H9 (cell line): ENCODE results near the gene DRGX. TPM values are rescaled to one million over a fixed set of nuclear protein-coding genes. Genes with fewer than 3 reads are reported as not detected.

Source experiments
- DNase-seq: peaks from one replicate; pipeline ENCODE4 v3.0.0-alpha.2; 2017
- H2AFZ ChIP-seq: one replicate; pipeline ENCODE4 v1.6.1; 2013; ENCODE audit warnings: mild to moderate bottlenecking, low read length, control low read depth, moderate library complexity
- H2AK5ac ChIP-seq: 2 replicates; pipeline ENCODE4 v1.6.1; 2013; ENCODE audit warnings: low read length, control low read depth, mixed read lengths; ENCODE audit not compliant: insufficient read length
- H2BK120ac ChIP-seq: one replicate; pipeline ENCODE4 v1.6.1; 2013; ENCODE audit warnings: low read depth, mild to moderate bottlenecking, low read length, control low read depth, inconsistent platforms; ENCODE audit not compliant: poor library complexity, severe bottlenecking
- H2BK12ac ChIP-seq: 2 replicates; pipeline ENCODE4 v1.6.1; 2013; ENCODE audit warnings: low read length, control low read depth, mixed read lengths, low read depth; ENCODE audit not compliant: insufficient read length
- H2BK15ac ChIP-seq: 2 replicates; pipeline ENCODE4 v1.6.1; 2013; ENCODE audit warnings: low read depth, low read length, control low read depth
- H2BK20ac ChIP-seq: one replicate; pipeline ENCODE4 v1.6.1; 2013; ENCODE audit warnings: low read depth, mild to moderate bottlenecking, low read length, control low read depth, inconsistent platforms; ENCODE audit not compliant: poor library complexity, severe bottlenecking
- H2BK5ac ChIP-seq: 2 replicates; pipeline ENCODE4 v1.6.1; 2013; ENCODE audit warnings: low read length, control low read depth, mixed read lengths; ENCODE audit not compliant: insufficient read length
- H3K14ac ChIP-seq: 2 replicates; pipeline ENCODE4 v1.6.1; 2013; ENCODE audit warnings: low read length, control low read depth; ENCODE audit not compliant: insufficient read depth
- H3K18ac ChIP-seq: 2 replicates; pipeline ENCODE4 v1.6.1; 2013; ENCODE audit warnings: low read depth, mild to moderate bottlenecking, mixed read lengths, low read length, control low read depth; ENCODE audit not compliant: insufficient read length
- H3K23ac ChIP-seq: 2 replicates; pipeline ENCODE4 v1.6.1; 2013; ENCODE audit warnings: low read length, control low read depth, mixed read lengths, low read depth; ENCODE audit not compliant: insufficient read length
- H3K23me2 ChIP-seq: 2 replicates; pipeline ENCODE4 v1.6.1; 2013; ENCODE audit warnings: low read depth, mild to moderate bottlenecking, mixed read lengths, low read length, control low read depth; ENCODE audit not compliant: insufficient read length, poor library complexity, severe bottlenecking
- H3K27ac ChIP-seq: 2 replicates; pipeline ENCODE4 v1.5.1; 2013; ENCODE audit warnings: low read length, control low read depth, mixed read lengths, low read depth; ENCODE audit not compliant: insufficient read length
- H3K27me3 ChIP-seq: 2 replicates; pipeline ENCODE4 v1.6.1; 2013; ENCODE audit warnings: low read length, control low read depth, inconsistent platforms; ENCODE audit not compliant: insufficient read depth
- H3K4ac ChIP-seq: 2 replicates; pipeline ENCODE4 v1.6.1; 2013; ENCODE audit warnings: low read depth, mild to moderate bottlenecking, control low read depth, inconsistent platforms, low read length, moderate library complexity
- H3K4me1 ChIP-seq: 2 replicates; pipeline ENCODE4 v1.6.1; 2013; ENCODE audit warnings: low read length, control low read depth, inconsistent platforms; ENCODE audit not compliant: insufficient read depth
- H3K4me2 ChIP-seq: 2 replicates; pipeline ENCODE4 v1.6.1; 2013; ENCODE audit warnings: low read length, control low read depth, mixed read lengths; ENCODE audit not compliant: insufficient read length, insufficient read depth
- H3K56ac ChIP-seq: 2 replicates; pipeline ENCODE4 v1.6.1; 2013; ENCODE audit warnings: low read depth, mild to moderate bottlenecking, mixed read lengths, low read length, control low read depth; ENCODE audit not compliant: insufficient read length
- H3K79me1 ChIP-seq: 2 replicates; pipeline ENCODE4 v1.6.1; 2013; ENCODE audit warnings: low read depth, mild to moderate bottlenecking, moderate library complexity, low read length, control low read depth, inconsistent platforms; ENCODE audit not compliant: insufficient read depth, poor library complexity, severe bottlenecking
- H3K79me2 ChIP-seq: 2 replicates; pipeline ENCODE4 v1.6.1; 2013; ENCODE audit warnings: low read length, control low read depth, inconsistent platforms; ENCODE audit not compliant: insufficient read depth
- H3K9ac ChIP-seq: 2 replicates; pipeline ENCODE4 v1.6.1; 2013; ENCODE audit warnings: low read length, control low read depth, mixed read lengths; ENCODE audit not compliant: insufficient read length; ENCODE audit errors: extremely low read depth
- H3K9me3 ChIP-seq: one replicate; pipeline ENCODE4 v1.6.1; 2013; ENCODE audit warnings: low read depth, low read length, inconsistent platforms; ENCODE audit not compliant: control insufficient read depth
- H3T11ph ChIP-seq: one replicate; pipeline ENCODE4 v1.6.1; 2013; ENCODE audit warnings: mild to moderate bottlenecking, low read length, control low read depth, inconsistent platforms
- H4K20me1 ChIP-seq: one replicate; pipeline ENCODE4 v1.6.1; 2013; ENCODE audit not compliant: control insufficient read depth, insufficient read length, insufficient read depth
- H4K5ac ChIP-seq: 2 replicates; pipeline ENCODE4 v1.6.1; 2013; ENCODE audit warnings: low read depth, mild to moderate bottlenecking, mixed read lengths, low read length, control low read depth; ENCODE audit not compliant: insufficient read length
- H4K8ac ChIP-seq: replicated peaks from 2 replicates; pipeline ENCODE4 v1.6.1; 2013; ENCODE audit warnings: low read length, control low read depth, mixed read lengths, low read depth; ENCODE audit not compliant: insufficient read length
- H4K91ac ChIP-seq: 2 replicates; pipeline ENCODE4 v1.6.1; 2013; ENCODE audit warnings: low read depth, mild to moderate bottlenecking, moderate library complexity, mixed read lengths, low read length, control low read depth; ENCODE audit not compliant: insufficient read length
- H3K27ac Mint-ChIP-seq, 3 experiments: 2 replicates in 2 of 3; 3 replicates in 1 of 3; pipeline ENCODE4 v1.8.0; 2020 to 2021; ENCODE audit warnings: mixed read lengths in 3 of 3, mild to moderate bottlenecking in 1 of 3, moderate library complexity in 1 of 3
- H3K27me3 Mint-ChIP-seq: 2 replicates; pipeline ENCODE4 v1.8.0; 2021; ENCODE audit warnings: low read depth, mild to moderate bottlenecking, moderate library complexity, mixed read lengths
- H3K36me3 Mint-ChIP-seq, 3 experiments: 2 replicates in 2 of 3; 3 replicates in 1 of 3; pipeline ENCODE4 v1.8.0; 2020 to 2021; ENCODE audit warnings: low read depth in 3 of 3, mixed read lengths in 3 of 3; ENCODE audit not compliant: insufficient read depth in 1 of 3
- H3K4me1 Mint-ChIP-seq, 2 experiments: 2 replicates each; pipeline ENCODE4 v1.8.0; 2020; ENCODE audit warnings: mixed read lengths in 2 of 2
- H3K4me3 Mint-ChIP-seq, 2 experiments: 2 replicates in 1 of 2; 3 replicates in 1 of 2; pipeline ENCODE4 v1.8.0; 2020 to 2021; ENCODE audit warnings: mild to moderate bottlenecking in 2 of 2, mixed read lengths in 2 of 2, moderate library complexity in 1 of 2
- H3K9me3 Mint-ChIP-seq, 2 experiments: 2 replicates in 1 of 2; 3 replicates in 1 of 2; pipeline ENCODE4 v1.8.0; 2020; ENCODE audit warnings: mild to moderate bottlenecking in 2 of 2, mixed read lengths in 2 of 2, moderate library complexity in 1 of 2
- CTCF ChIP-seq: fragments of 200-600 bp; sonication (generic); conservative IDR thresholded peaks from 3 replicates; pipeline ENCODE4 v1.8.0; 2021; ENCODE audit warnings: antibody characterized with exemption, mild to moderate bottlenecking
- WGBS: extraction: QIAGEN DNeasy Blood & Tissue Kit; methylation state at CpG from one replicate; pipeline ENCODE4 v1.1.7; 2013; ENCODE audit warnings: missing lambda C conversion rate, low lambda C conversion rate, mixed read lengths; ENCODE audit not compliant: insufficient read length; ENCODE audit errors: extremely low coverage; 5-methylcytosine and 5-hydroxymethylcytosine counted together
- total RNA-seq: library from RNA; stranded (reverse); gene quantifications from 2 replicates; pipeline ENCODE4 v1.2.1, GENCODE V29; 2021

DRGX gene
- total RNA-seq, 1 experiment from 2014 or later: not detected

GRCh38 chr10:49352323-49352722 is 43.6 kb downstream of the DRGX start:
- H2BK12ac ChIP-seq: no peak overlapping the region
- H3K4ac ChIP-seq: no peak overlapping the region
- no peak overlapping the region for H3K4me2 ChIP-seq
- no peaks in the 10 kb centered on the region for H3K4me1 ChIP-seq
- H3K9me3 Mint-ChIP-seq: peaks cover 0 to 2% of the 10 kb centered on the region in 2 experiments; a peak in 2 of 5 replicates
- no peak overlapping the region for H2BK5ac ChIP-seq
- H3K4me1 Mint-ChIP-seq: no peaks in the 10 kb centered on the region
- no peak overlapping the region for H3K9ac ChIP-seq
- H3K23ac ChIP-seq: no peak overlapping the region
- no peak overlapping the region for H3K27ac Mint-ChIP-seq
- H3K23me2 ChIP-seq: no peaks in the 10 kb centered on the region
- H2BK120ac ChIP-seq: no peak overlapping the region
- no peak overlapping the region for H2AFZ ChIP-seq
- H3K27ac ChIP-seq: no peak overlapping the region
- H3K56ac ChIP-seq: no peak overlapping the region
- TF ChIP-seq CTCF: no peak
- no peak overlapping the region for H3K14ac ChIP-seq
- no peak overlapping the region for H2BK20ac ChIP-seq
- H3K79me1 ChIP-seq: no peaks in the 10 kb centered on the region
- no peak overlapping the region for H3K4me3 Mint-ChIP-seq
- no peak overlapping the region for H4K91ac ChIP-seq
- no peak overlapping the region for H3K18ac ChIP-seq
- no CpG with 5 or more reads among the region's 2 CpGs for WGBS
- H2AK5ac ChIP-seq: no peak overlapping the region
- no peak overlapping the region for H4K8ac ChIP-seq
- peaks cover 1% of the 10 kb centered on the region for H3K27me3 Mint-ChIP-seq
- no peaks in the 10 kb centered on the region for H3K27me3 ChIP-seq
- H4K20me1 ChIP-seq: no peaks in the 10 kb centered on the region
- no peaks in the 10 kb centered on the region for H3K79me2 ChIP-seq
- no peaks in the 10 kb centered on the region; a peak in 2 of 7 replicates for H3K36me3 Mint-ChIP-seq
- no peak overlapping the region for H2BK15ac ChIP-seq
- no peak overlapping the region for H3T11ph ChIP-seq
- no peak overlapping the region for H4K5ac ChIP-seq
- no peak for DNase-seq
- H3K9me3 ChIP-seq: no peaks in the 10 kb centered on the region
